Stomach (tissue), 4 donors: ENCODE results near the gene TDP1.

ENCODE experiments used
- CTCF ChIP-seq, 7 experiments: fragments of 450-650 bp in 4 of 7; fragments of 200-600 bp in 3 of 7; sonication (generic) in 3 of 7; IDR thresholded peaks; one replicate each; pipeline ENCODE4 v1.5.1; 2016 to 2019; ENCODE audit warnings: antibody characterized with exemption in 7 of 7, control low read depth in 2 of 7, mild to moderate bottlenecking in 1 of 7
- POLR2A ChIP-seq, 4 donors: fragments of 450-650 bp; IDR thresholded peaks; one replicate each; pipeline ENCODE4 v1.6.1; 2016; ENCODE audit warnings: antibody characterized with exemption in 4 of 4, control low read depth in 2 of 4, mild to moderate bottlenecking in 1 of 4, moderate library complexity in 1 of 4
- POLR2AphosphoS5 ChIP-seq, 3 donors: sonication (generic); formaldehyde crosslinking; IDR thresholded peaks; one replicate each; pipeline ENCODE4 v1.6.1; 2016; ENCODE audit warnings: antibody characterized with exemption in 3 of 3

DNA sequence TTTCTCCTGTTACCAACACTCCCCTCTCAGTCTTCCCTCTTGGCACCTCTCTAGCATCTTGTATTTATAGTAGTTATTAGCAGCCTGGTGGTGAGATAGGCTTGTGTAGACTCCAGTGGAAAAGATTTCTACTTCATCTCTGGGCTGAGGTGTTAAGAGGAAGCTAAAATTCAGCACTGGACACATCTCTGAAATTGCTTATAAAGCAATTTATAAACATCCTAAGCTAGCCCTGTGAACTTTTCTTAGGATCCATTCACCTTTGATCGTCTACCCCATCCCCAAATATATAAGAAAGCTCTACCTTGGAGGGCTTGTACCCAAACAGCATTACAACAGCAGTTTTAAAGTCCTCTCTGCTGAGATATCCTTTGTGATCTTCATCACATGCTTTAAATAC, 2.1 kb upstream of the TDP1 start:
- TF ChIP-seq POLR2AphosphoS5 (IDR thresholded peaks at IDR 0.05), result no peak
- no peak for TF ChIP-seq CTCF (IDR thresholded peaks at IDR 0.05)
- no peak for TF ChIP-seq POLR2A (IDR thresholded peaks at IDR 0.05)
